Kidney epithelial cell (primary cell): ENCODE measurements around the gene ETS1. TPM values are rescaled to one million over a fixed set of nuclear protein-coding genes. Genes with fewer than 3 reads are reported as not detected.

Experiments used
- DNase-seq: peaks from one replicate; pipeline ENCODE4 v3.0.0-alpha.2; 2010; ENCODE audit warnings: low read depth
- H3K27me3 ChIP-seq: 2 replicates; pipeline ENCODE4 v1.6.0; 2011; ENCODE audit warnings: low read length; ENCODE audit not compliant: control insufficient read depth, insufficient read depth
- H3K36me3 ChIP-seq: 2 replicates; pipeline ENCODE4 v1.5.1; 2011; ENCODE audit warnings: low read length; ENCODE audit not compliant: control insufficient read depth, insufficient read depth
- H3K4me3 ChIP-seq: 2 replicates; pipeline ENCODE4 v1.5.1; 2011; ENCODE audit warnings: low read depth, mild to moderate bottlenecking, control low read depth, low read length
- total RNA-seq: library from RNA; depleted of rRNA; stranded (reverse); fragments of >200 nt; gene quantifications from 2 replicates; pipeline ENCODE4 v1.2.3, GENCODE V29; 2015
- TF ChIP-seq, protein P1 (sequence below): IDR thresholded peaks from 2 replicates; pipeline ENCODE4 v1.5.1; 2011; ENCODE audit warnings: mild to moderate bottlenecking, moderate library complexity, low read length, control low read depth, inconsistent platforms; ENCODE audit not compliant: insufficient read depth, poor library complexity, severe bottlenecking

ETS1 gene
- total RNA-seq, 1 donor from 2014 or later = 224 TPM

DNA sequence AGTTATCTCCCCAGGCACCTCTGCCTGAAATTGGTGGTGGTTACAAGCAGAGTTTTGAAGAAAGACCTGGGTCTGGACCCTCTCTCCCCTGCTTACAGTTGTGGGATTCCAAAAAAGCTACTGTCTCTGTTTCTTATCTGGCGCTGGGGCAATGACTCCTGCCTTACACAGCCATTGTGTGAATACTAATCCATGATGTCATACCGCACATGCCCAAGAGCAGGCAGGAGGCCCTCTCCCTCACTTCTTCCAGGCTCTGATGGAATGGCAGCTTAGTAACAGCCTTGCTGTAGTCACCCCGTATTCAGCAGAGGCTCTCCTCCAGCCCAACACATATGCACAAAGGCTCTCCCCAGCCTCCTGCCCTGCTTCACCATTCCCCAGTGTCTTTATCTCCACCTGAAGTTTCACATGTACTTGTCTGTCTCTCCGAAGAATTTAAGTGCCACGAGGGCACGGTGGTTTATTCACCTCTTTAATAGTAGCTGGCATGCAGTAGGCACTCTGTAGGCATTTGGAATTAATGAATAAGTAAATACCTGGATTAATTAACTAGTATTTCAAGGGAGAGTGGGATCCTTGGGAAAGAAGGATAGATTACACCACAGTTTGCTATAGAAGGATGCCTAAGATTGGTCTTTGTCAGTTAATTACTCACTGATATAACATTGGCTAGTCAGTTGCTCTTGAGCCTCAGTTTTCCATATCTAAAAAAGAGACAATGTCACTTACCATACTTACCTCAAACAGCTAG lies 165.6 kb downstream of the ETS1 start:
- no peak for DNase-seq
- TF ChIP-seq, protein P1, sequence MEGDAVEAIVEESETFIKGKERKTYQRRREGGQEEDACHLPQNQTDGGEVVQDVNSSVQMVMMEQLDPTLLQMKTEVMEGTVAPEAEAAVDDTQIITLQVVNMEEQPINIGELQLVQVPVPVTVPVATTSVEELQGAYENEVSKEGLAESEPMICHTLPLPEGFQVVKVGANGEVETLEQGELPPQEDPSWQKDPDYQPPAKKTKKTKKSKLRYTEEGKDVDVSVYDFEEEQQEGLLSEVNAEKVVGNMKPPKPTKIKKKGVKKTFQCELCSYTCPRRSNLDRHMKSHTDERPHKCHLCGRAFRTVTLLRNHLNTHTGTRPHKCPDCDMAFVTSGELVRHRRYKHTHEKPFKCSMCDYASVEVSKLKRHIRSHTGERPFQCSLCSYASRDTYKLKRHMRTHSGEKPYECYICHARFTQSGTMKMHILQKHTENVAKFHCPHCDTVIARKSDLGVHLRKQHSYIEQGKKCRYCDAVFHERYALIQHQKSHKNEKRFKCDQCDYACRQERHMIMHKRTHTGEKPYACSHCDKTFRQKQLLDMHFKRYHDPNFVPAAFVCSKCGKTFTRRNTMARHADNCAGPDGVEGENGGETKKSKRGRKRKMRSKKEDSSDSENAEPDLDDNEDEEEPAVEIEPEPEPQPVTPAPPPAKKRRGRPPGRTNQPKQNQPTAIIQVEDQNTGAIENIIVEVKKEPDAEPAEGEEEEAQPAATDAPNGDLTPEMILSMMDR = no peak
- no peak overlapping the region for H3K4me3 ChIP-seq
- H3K27me3 ChIP-seq = no peaks in the 10 kb centered on the region
- no peaks in the 10 kb centered on the region for H3K36me3 ChIP-seq

DNA sequence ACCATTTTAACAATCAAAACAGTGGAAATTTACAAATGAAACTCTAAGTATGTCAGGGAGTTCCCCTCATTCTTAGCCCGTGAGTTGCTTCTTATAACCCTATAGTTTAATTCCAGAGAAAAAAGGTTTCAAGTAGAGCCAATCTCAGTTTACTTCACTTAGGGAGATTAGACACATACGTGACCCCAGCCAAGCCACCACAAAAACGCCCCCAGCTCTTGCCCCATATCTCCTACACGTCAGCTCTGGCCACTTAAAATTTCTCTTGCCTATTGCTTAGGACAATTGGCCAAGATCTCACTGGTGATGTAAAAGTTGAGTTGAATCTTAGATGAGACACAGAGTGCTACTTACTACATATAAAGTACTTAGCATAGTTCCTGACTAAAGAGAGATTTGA lies 166.4 kb downstream of the ETS1 start:
- Histone ChIP-seq H3K27me3 (no peaks in the 10 kb centered on the region), H3K36me3 (no peaks in the 10 kb centered on the region), H3K4me3 (no peak overlapping the region)
- DNase-seq = no peak
- TF ChIP-seq, protein P1 = no peak

- DNase-seq = no peak
- no peak overlapping the region for H3K4me3 ChIP-seq
- H3K27me3 ChIP-seq = no peaks in the 10 kb centered on the region
- TF ChIP-seq, protein P1 = no peak
- no peaks in the 10 kb centered on the region for H3K36me3 ChIP-seq
Observed at GRCh38 chr11:128420265-128420664, 167.1 kb downstream of the ETS1 start.

DNA sequence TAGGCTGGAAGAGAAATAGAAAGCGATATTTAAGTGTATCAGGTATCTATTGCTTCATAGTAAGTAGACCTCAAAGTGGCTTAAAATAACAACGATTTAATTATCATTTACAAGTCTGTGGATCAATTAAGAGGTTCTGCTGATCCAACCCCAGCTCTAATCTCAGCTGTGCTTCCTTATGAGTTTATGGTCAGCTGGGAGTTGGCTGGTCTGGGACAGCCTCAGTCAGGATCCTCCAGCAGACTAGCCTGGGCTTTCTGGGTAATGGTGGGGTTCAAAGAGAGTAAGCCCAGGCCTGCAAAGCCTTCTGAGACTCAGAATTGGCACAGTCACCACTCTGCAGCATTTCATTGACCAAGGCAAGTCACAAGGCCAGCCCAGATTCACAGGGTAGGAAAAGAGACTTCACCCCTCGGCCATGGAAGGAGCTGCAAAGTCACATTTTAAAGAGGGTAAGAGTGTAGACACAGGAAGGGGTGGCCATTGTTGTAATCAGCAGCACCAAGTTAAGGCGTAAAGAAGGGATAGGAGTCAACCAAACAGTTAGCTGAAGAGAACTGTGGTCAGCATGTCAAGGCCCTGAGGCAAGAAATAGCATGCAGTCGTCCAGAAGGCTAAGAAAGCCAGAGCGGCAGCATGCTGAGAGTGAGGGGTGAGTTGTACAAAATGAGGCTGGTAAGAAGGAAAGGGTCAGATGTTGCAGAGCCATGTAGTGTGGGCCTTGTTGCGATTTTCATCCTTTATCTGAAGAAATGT lies 168.2 kb downstream of the ETS1 start:
- TF ChIP-seq, protein P1 = no peak
- H3K27me3 ChIP-seq = no peaks in the 10 kb centered on the region
- H3K4me3 ChIP-seq = no peak overlapping the region
- no peak for DNase-seq
- H3K36me3 ChIP-seq = no peaks in the 10 kb centered on the region

GRCh38 chr11:128417607-128418324 lies 169.6 kb downstream of the ETS1 start:
- no peaks in the 10 kb centered on the region for H3K36me3 ChIP-seq
- DNase-seq = no peak
- TF ChIP-seq, protein P1 = no peak
- H3K4me3 ChIP-seq = no peak overlapping the region
- H3K27me3 ChIP-seq = no peaks in the 10 kb centered on the region
